A549 (cell line): ENCODE data around the gene EIF4E2. TPM values are rescaled to one million over a fixed set of nuclear protein-coding genes. Genes with fewer than 3 reads are reported as not detected.

Experiments used
- ATAC-seq, 2 experiments: fragments of 200-7000 bp in 1 of 2; fragments of >200 bp in 1 of 2; cut with Nextera tagmentation in 1 of 2; cut with Tn5 transposase in 1 of 2; 3 replicates each; pipeline versions ENCODE4 v1.8.0 to v1.9.1; 2018 to 2020; ENCODE audit warnings: mild to moderate bottlenecking in 1 of 2, moderate library complexity in 1 of 2
- CTCF ChIA-PET: fragments of 300-600 bp; sonication (Branson Sonifier 250); formaldehyde crosslinking; extraction: SDS; loops from one replicate; lab custom pipeline; 2021; ENCODE audit warnings: antibody characterized with exemption, inconsistent platforms; lab: Yijun Ruan, JAX
- POLR2A ChIA-PET: fragments of 350-600 bp; formaldehyde crosslinking; extraction: SDS; loops from one replicate; lab custom pipeline; 2021; ENCODE audit warnings: antibody characterized with exemption, inconsistent platforms; lab: Yijun Ruan, JAX
- DNase-seq, 2 experiments: peaks; one replicate each; pipeline versions ENCODE4 v3.0.0 to v3.0.0-alpha.2; 2011 to 2016; ENCODE audit warnings: low read depth in 1 of 2, low spot score in 1 of 2
- FAIRE-seq: peaks from 2 replicates; lab custom pipeline; 2011; peaks lifted over from hg19 to GRCh38; lab: Jason Lieb, UNC
- H3K27ac ChIP-seq, 2 experiments: fragments of >200 bp; sonication (Bioruptor Twin); formaldehyde crosslinking; 3 replicates each; pipeline ENCODE4 v1.5.1; 2016 to 2017
- H3K4me1 ChIP-seq: fragments of >200 bp; sonication (Bioruptor Twin); formaldehyde crosslinking; 3 replicates; pipeline ENCODE4 v1.6.1; 2016
- H3K4me2 ChIP-seq: fragments of >200 bp; sonication (Bioruptor Twin); formaldehyde crosslinking; 3 replicates; pipeline ENCODE4 v1.6.1; 2016
- H3K4me3 ChIP-seq: fragments of >200 bp; sonication (Bioruptor Twin); formaldehyde crosslinking; 3 replicates; pipeline ENCODE4 v1.5.1; 2016
- H3K9me3 ChIP-seq: fragments of >200 bp; sonication (Bioruptor Twin); formaldehyde crosslinking; 3 replicates; pipeline ENCODE4 v1.6.1; 2016
- CBX2 ChIP-seq: fragments of 200-600 bp; sonication (generic); IDR thresholded peaks from 2 replicates; pipeline ENCODE4 v1.6.1; 2016; ENCODE audit warnings: low read depth, mild to moderate bottlenecking, borderline replicate concordance
- CTCF ChIP-seq: fragments of >200 bp; sonication (Bioruptor Twin); formaldehyde crosslinking; IDR thresholded peaks from 3 replicates; pipeline ENCODE4 v1.5.1; 2016
- ESRRA ChIP-seq: fragments of 150-350 bp; IDR thresholded peaks from 2 replicates; pipeline ENCODE4 v1.6.1; 2014; ENCODE audit warnings: mild to moderate bottlenecking, low read length, borderline replicate concordance
- GATA3 ChIP-seq: IDR thresholded peaks from 2 replicates; pipeline ENCODE4 v1.6.1; 2012; ENCODE audit warnings: borderline replicate concordance
- HES2 ChIP-seq: fragments of >200 bp; sonication (Bioruptor Twin); formaldehyde crosslinking; IDR thresholded peaks from 2 replicates; pipeline ENCODE4 v1.6.1; 2016
- HOXA7 ChIP-seq: fragments of 250-450 bp; sonication (Bioruptor Pico); IDR thresholded peaks from 2 replicates; pipeline ENCODE4 v1.5.0; 2020; ENCODE audit warnings: mild to moderate bottlenecking, moderate library complexity
- JUNB ChIP-seq: fragments of >200 bp; sonication (Bioruptor Twin); formaldehyde crosslinking; IDR thresholded peaks from 2 replicates; pipeline ENCODE4 v1.6.1; 2016
- MAFK ChIP-seq: fragments of 450-650 bp; IDR thresholded peaks from 2 replicates; pipeline ENCODE4 v1.6.1; 2014; ENCODE audit not compliant: partially characterized antibody
- MAX ChIP-seq: IDR thresholded peaks from 2 replicates; pipeline ENCODE4 v1.6.1; 2012
- NPAS2 ChIP-seq: fragments of 250-450 bp; sonication (Bioruptor Pico); IDR thresholded peaks from 2 replicates; pipeline ENCODE4 v1.8.0; 2022; ENCODE audit warnings: mild to moderate bottlenecking, moderate library complexity, borderline replicate concordance
- PBX3 ChIP-seq: IDR thresholded peaks from 2 replicates; pipeline ENCODE4 v1.6.1; 2012
- POLR2A ChIP-seq: IDR thresholded peaks from 2 replicates; pipeline ENCODE4 v1.6.1; 2012; ENCODE audit warnings: mild to moderate bottlenecking, low read length
- RARB ChIP-seq: fragments of 250-450 bp; sonication (Bioruptor Pico); IDR thresholded peaks from 2 replicates; pipeline ENCODE4 v1.8.0; 2021; ENCODE audit warnings: mild to moderate bottlenecking, moderate library complexity
- RCOR1 ChIP-seq: fragments of 150-350 bp; IDR thresholded peaks from 2 replicates; pipeline ENCODE4 v1.6.1; 2014; ENCODE audit warnings: antibody characterized with exemption, low read length, low read depth
- REST ChIP-seq: fragments of 200-600 bp; sonication (generic); IDR thresholded peaks from 2 replicates; pipeline ENCODE4 v1.6.1; 2016; ENCODE audit warnings: antibody characterized with exemption, mild to moderate bottlenecking, moderate library complexity
- SREBF2 ChIP-seq: fragments of 450-650 bp; IDR thresholded peaks from 2 replicates; pipeline ENCODE4 v1.6.1; 2014; ENCODE audit warnings: mild to moderate bottlenecking, moderate library complexity
- USF2 ChIP-seq: fragments of 450-650 bp; IDR thresholded peaks from 2 replicates; pipeline ENCODE4 v1.6.1; 2014; ENCODE audit warnings: antibody characterized with exemption
- ZFP36 ChIP-seq: fragments of 450-650 bp; IDR thresholded peaks from 2 replicates; pipeline ENCODE4 v1.6.1; 2014; ENCODE audit warnings: borderline replicate concordance; ENCODE audit not compliant: partially characterized antibody
- WGBS: methylation state at CpG from one replicate; pipeline ENCODE4 v1.1.6; 2017; ENCODE audit errors: missing lambda C conversion rate; 5-methylcytosine and 5-hydroxymethylcytosine counted together
- polyA plus RNA-seq, 4 experiments: library from polyadenylated mRNA; depleted of rRNA in 3 of 4; stranded (reverse); fragments of >200 nt; fragmentation: RNase III in 1 of 4; extraction: RNeasy Plus Mini Kit Qiagen cat#74134 plus additional on column Dnase treatment in 1 of 4; gene quantifications; 2 replicates in 3 of 4; 3 replicates in 1 of 4; pipeline ENCODE4 v1.2.3, GENCODE V29; 2011 to 2017

Gene EIF4E2
- polyA plus RNA-seq, 2 of the 4 experiments (the other 2 are of a cell fraction), result 49.1 to 177 TPM

GRCh38 chr2:232537079-232537478, 13.4 kb upstream of the EIF4E2 start:
- peak in 1 of 2 experiments; percentile 23 for DNase-seq
- 0 out of 6 replicates have a peak, but pooled peaks of 1 of the 2 experiments have one; percentile 4 for ATAC-seq
- Histone ChIP-seq H3K9me3 (no peaks in the 10 kb centered on the region), H3K4me2 (no peak overlapping the region)
- POLR2A ChIA-PET, result no interaction called here
- no peak for FAIRE-seq
- TF ChIP-seq CTCF, result peak; percentile 7; the same call in 1 of the 3 replicates
- TF ChIP-seq ZFP36, result no peak
- TF ChIP-seq, all 56 proteins: peak for 1
- CTCF ChIA-PET, result interaction anchor here (0.9 to 2.0 kb wide), 3 partner anchors 10 to 15 kb away, joined by 4 to 7 read pairs (median 5); no protein-coding TSS in a partner anchor
- Histone ChIP-seq H3K27ac (no peak overlapping the region), H3K4me3 (no peak overlapping the region), H3K4me1 (no peaks in the 10 kb centered on the region)
- 69% methylated on average over 2 of the region's 5 CpGs for WGBS

GRCh38 chr2:232537499-232537898, 13.0 kb upstream of the EIF4E2 start:
- ChIA-PET CTCF (interaction anchor here (0.9 to 2.0 kb wide), 3 partner anchors 9 to 16 kb away, joined by 4 to 7 read pairs (median 5); no protein-coding TSS in a partner anchor), POLR2A (no interaction called here)
- no peak overlapping the region for H3K4me2 ChIP-seq
- 98% methylated on average over 4 of the region's 4 CpGs for WGBS
- ATAC-seq (no peak), FAIRE-seq (no peak), DNase-seq (no peak)
- H3K27ac ChIP-seq, result no peak overlapping the region
- H3K4me3 ChIP-seq, result no peak overlapping the region
- no peaks in the 10 kb centered on the region for H3K9me3 ChIP-seq
- H3K4me1 ChIP-seq, result no peaks in the 10 kb centered on the region
- TF ChIP-seq GATA3 (no peak), JUNB (no peak), MAFK (no peak), PBX3 (no peak), USF2 (no peak), RARB (CRISPR knock-in tag) (no peak), HES2 (no peak), NPAS2 (CRISPR knock-in tag) (no peak), HOXA7 (no peak), REST (no peak), MAX (no peak), ESRRA (no peak), SREBF2 (no peak), POLR2A (no peak), RCOR1 (no peak), CBX2 (no peak), CTCF (no peak)
